Type B pancreatic cell (in vitro differentiated cells): ENCODE data around the gene SAP130. TPM values are rescaled to one million over a fixed set of nuclear protein-coding genes. Genes with fewer than 3 reads are reported as not detected.

Source experiments
- DNase-seq: peaks from one replicate; pipeline ENCODE4 v3.0.0; 2021; ENCODE audit warnings: mixed read lengths; ENCODE audit not compliant: unreplicated experiment; ENCODE audit errors: extremely low spot score
- H3K27ac Mint-ChIP-seq: 2 replicates; pipeline ENCODE4 v1.8.0; 2021; ENCODE audit warnings: mild to moderate bottlenecking, mixed read lengths
- H3K27me3 Mint-ChIP-seq: 2 replicates; pipeline ENCODE4 v1.8.0; 2021; ENCODE audit warnings: mixed read lengths
- H3K36me3 Mint-ChIP-seq: 2 replicates; pipeline ENCODE4 v1.8.0; 2021; ENCODE audit warnings: mixed read lengths
- H3K4me1 Mint-ChIP-seq: one replicate; pipeline ENCODE4 v1.8.0; 2021; ENCODE audit warnings: mixed read lengths; ENCODE audit not compliant: unreplicated experiment
- H3K4me3 Mint-ChIP-seq: 2 replicates; pipeline ENCODE4 v1.8.0; 2021; ENCODE audit warnings: mild to moderate bottlenecking, mixed read lengths
- H3K9me3 Mint-ChIP-seq: 2 replicates; pipeline ENCODE4 v1.8.0; 2021; ENCODE audit warnings: mixed read lengths
- total RNA-seq: library from RNA; stranded (reverse); gene quantifications from 2 replicates; pipeline ENCODE4 v1.2.1, GENCODE V29; 2021; ENCODE audit warnings: low replicate concordance
- TF ChIP-seq, protein P1 (sequence below): fragments of 200-600 bp; sonication (generic); conservative IDR thresholded peaks from 2 replicates; pipeline ENCODE4 v1.5.0; 2021; ENCODE audit warnings: antibody characterized with exemption, mild to moderate bottlenecking

Gene SAP130
- total RNA-seq, 1 donor from 2014 or later: 41.9 TPM

GRCh38 chr2:127950264-127950663 lies 77.6 kb downstream of the SAP130 start:
- Mint-ChIP-seq H3K27ac (no peak overlapping the region), H3K27me3 (no peaks in the 10 kb centered on the region), H3K36me3 (peaks cover 18% of the 10 kb centered on the region), H3K4me3 (no peak overlapping the region), H3K9me3 (no peaks in the 10 kb centered on the region), H3K4me1 (no peaks in the 10 kb centered on the region)
- TF ChIP-seq, protein P1, sequence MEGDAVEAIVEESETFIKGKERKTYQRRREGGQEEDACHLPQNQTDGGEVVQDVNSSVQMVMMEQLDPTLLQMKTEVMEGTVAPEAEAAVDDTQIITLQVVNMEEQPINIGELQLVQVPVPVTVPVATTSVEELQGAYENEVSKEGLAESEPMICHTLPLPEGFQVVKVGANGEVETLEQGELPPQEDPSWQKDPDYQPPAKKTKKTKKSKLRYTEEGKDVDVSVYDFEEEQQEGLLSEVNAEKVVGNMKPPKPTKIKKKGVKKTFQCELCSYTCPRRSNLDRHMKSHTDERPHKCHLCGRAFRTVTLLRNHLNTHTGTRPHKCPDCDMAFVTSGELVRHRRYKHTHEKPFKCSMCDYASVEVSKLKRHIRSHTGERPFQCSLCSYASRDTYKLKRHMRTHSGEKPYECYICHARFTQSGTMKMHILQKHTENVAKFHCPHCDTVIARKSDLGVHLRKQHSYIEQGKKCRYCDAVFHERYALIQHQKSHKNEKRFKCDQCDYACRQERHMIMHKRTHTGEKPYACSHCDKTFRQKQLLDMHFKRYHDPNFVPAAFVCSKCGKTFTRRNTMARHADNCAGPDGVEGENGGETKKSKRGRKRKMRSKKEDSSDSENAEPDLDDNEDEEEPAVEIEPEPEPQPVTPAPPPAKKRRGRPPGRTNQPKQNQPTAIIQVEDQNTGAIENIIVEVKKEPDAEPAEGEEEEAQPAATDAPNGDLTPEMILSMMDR: no peak
- no peak for DNase-seq

DNA sequence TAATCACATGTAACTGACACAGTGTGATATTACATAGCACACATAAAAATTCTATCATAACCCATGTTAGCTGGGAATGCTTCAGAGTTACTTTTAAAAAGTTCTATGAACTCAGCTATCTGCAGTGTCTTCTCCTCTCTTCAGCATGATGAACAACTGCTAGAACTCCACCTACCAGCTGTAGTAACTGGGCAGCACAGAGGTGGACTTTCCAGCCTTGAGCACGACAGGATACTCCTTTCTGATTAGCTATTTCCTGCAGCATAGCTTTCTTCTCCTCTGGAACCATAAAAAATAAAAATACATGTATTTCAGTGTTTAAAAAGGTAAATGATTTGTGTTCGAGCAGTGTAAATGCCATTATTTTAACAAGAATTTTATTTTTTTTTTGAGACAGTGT lies 82.6 kb downstream of the SAP130 start:
- no peak for DNase-seq
- Mint-ChIP-seq H3K4me1 (no peaks in the 10 kb centered on the region), H3K4me3 (no peak overlapping the region), H3K36me3 (peaks cover 27% of the 10 kb centered on the region), H3K27ac (no peak overlapping the region), H3K9me3 (no peaks in the 10 kb centered on the region), H3K27me3 (no peaks in the 10 kb centered on the region)
- TF ChIP-seq, protein P1: no peak

DNA sequence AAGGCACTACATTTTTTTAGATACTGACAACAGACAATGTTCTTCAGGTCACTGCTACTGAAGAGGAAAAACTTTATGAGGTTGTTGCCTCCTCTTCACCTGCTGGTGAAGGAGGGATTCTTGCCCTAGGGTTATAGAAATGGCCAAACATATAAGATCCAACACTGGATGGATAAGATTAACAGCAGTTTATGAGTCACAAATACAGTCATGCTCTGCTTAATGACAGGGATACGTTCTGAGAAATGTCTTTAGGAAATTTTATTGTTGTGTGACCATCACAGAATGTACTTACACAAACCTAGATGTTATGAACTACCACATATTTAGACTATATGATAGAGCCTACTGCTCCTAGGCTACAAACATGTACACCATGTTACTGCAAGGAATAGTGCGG lies 84.7 kb downstream of the SAP130 start:
- Mint-ChIP-seq H3K9me3 (no peaks in the 10 kb centered on the region), H3K4me3 (no peak overlapping the region), H3K27me3 (no peaks in the 10 kb centered on the region), H3K36me3 (peaks cover 27% of the 10 kb centered on the region), H3K27ac (no peak overlapping the region), H3K4me1 (no peaks in the 10 kb centered on the region)
- no peak for DNase-seq
- TF ChIP-seq, protein P1: no peak

- Mint-ChIP-seq H3K4me1 (no peaks in the 10 kb centered on the region), H3K4me3 (no peak overlapping the region), H3K9me3 (no peaks in the 10 kb centered on the region), H3K27ac (no peak overlapping the region), H3K36me3 (peaks cover 24% of the 10 kb centered on the region), H3K27me3 (no peaks in the 10 kb centered on the region)
- DNase-seq: no peak
- TF ChIP-seq, protein P1: no peak
These were observed 85.9 kb downstream of the SAP130 start for GRCh38 chr2:127942002-127942401.

GRCh38 chr2:127941461-127941860 lies 86.4 kb downstream of the SAP130 start:
- Mint-ChIP-seq H3K27me3 (no peaks in the 10 kb centered on the region), H3K36me3 (peaks cover 24% of the 10 kb centered on the region)

More at GRCh38 chr2:127941461-127941860, 86.4 kb downstream of the SAP130 start:
- Mint-ChIP-seq H3K4me1 (no peaks in the 10 kb centered on the region), H3K4me3 (no peak overlapping the region), H3K9me3 (no peaks in the 10 kb centered on the region), H3K27ac (no peak overlapping the region)
- TF ChIP-seq, protein P1: no peak
- DNase-seq: no peak
